NB4 (cell line): Measurements from ENCODE around the gene GAPDHS.

Experiments used
- CTCF ChIP-seq: IDR thresholded peaks from one replicate; pipeline ENCODE4 v1.5.1; 2012; ENCODE audit warnings: low read depth, low read length
- MAX ChIP-seq: IDR thresholded peaks from 2 replicates; pipeline ENCODE4 v1.6.1; 2011; ENCODE audit warnings: low read depth, low read length
- MYC ChIP-seq: IDR thresholded peaks from 2 replicates; pipeline ENCODE4 v1.6.1; 2011; ENCODE audit warnings: low read depth, low read length
- POLR2A ChIP-seq: IDR thresholded peaks from 2 replicates; pipeline ENCODE4 v1.6.1; 2011; ENCODE audit warnings: mild to moderate bottlenecking; ENCODE audit not compliant: insufficient read length; ENCODE audit errors: extremely low read depth

GRCh38 chr19:35551091-35551810 lies 18.0 kb downstream of the GAPDHS start:
- TF ChIP-seq CTCF (no peak), MAX (no peak), POLR2A (no peak), MYC (no peak)
